Uterus (tissue), 2 donors: ENCODE measurements around the gene TEN1.

Experiments used
- CTCF ChIP-seq, 4 experiments: fragments of 200-600 bp in 2 of 4; fragments of 450-650 bp in 2 of 4; sonication (generic) in 2 of 4; IDR thresholded peaks; one replicate each; pipeline ENCODE4 v1.5.1; 2016 to 2019; ENCODE audit warnings: antibody characterized with exemption in 4 of 4, mild to moderate bottlenecking in 2 of 4, moderate library complexity in 1 of 4
- POLR2A ChIP-seq, 2 donors: fragments of 450-650 bp; IDR thresholded peaks; one replicate each; pipeline ENCODE4 v1.6.1; 2016; ENCODE audit warnings: antibody characterized with exemption in 2 of 2, mild to moderate bottlenecking in 1 of 2, moderate library complexity in 1 of 2

DNA sequence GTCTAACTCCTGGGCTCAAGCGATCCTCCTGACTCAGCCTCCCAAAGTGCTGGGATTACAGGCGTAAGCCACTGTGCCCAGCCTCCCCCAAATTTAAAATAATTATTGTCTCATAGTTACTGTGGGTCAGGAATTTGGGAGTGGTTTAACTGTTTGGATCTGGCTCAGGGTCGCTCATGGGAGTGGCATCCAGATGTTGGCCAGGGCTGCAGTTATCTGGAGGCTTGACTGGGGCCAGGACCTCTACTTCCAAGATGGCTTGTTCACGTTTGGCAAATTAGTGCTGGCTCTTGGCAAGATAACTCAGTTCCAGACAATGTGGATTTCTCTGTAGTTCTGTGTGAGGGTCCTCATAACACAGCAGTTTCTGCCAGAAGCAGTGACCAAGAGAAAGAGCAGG, 8.0 kb downstream of the TEN1 start:
- TF ChIP-seq CTCF (IDR thresholded peaks at IDR 0.05) (no peak), POLR2A (IDR thresholded peaks at IDR 0.05) (no peak)
